ENCODE data around the gene CELSR1. TPM values are rescaled to one million over a fixed set of nuclear protein-coding genes. Genes with fewer than 3 reads are reported as not detected.
A peak's percentile ranks its signal among the peaks of the same experiment; 100 is the strongest.

Gene CELSR1
- 27.9 to 42.7 TPM (median 29.8 TPM) in 3 replicates for total RNA-seq
- long read RNA-seq, full-length matches to known transcripts = 9 of 51 reads
- long read RNA-seq, partial matches to known transcripts = 14 of 51 reads
- long read RNA-seq, other reads (novel, unspliced or antisense) = 28 of 51 reads

- H3K9me3 Mint-ChIP-seq (ENCODE audit: low read depth) = no peaks in the 10 kb centered on the region
- H3K4me3 Mint-ChIP-seq (ENCODE audit: unreplicated experiment) = peak within 1 kb of the TSS; percentile 80
- no peaks in the 10 kb centered on the region for H3K27me3 Mint-ChIP-seq (ENCODE audit: low read depth)
- DNase-seq (ENCODE audit: low spot score) = peak; percentile 82
- peak within 1 kb of the TSS; percentile 91 for H3K27ac Mint-ChIP-seq (ENCODE audit: unreplicated experiment)
- TF ChIP-seq CTCF (IDR thresholded peaks at IDR 0.05) = no peak
- H3K36me3 Mint-ChIP-seq (ENCODE audit: low read depth) = peaks cover 1% of the 10 kb centered on the region
- peaks cover 63% of the 10 kb centered on the region for H3K4me1 Mint-ChIP-seq (ENCODE audit: low read depth)
Observed at GRCh38 chr22:46537225-46537945, at the start of gene CELSR1. Gene CELSR1, minus strand, starts transcription at chr22:46537620. Its CDS starts 450 bp downstream, at chr22:46537170.

- Mint-ChIP-seq H3K9me3 (ENCODE audit: low read depth) (no peaks in the 10 kb centered on the region), H3K36me3 (ENCODE audit: low read depth) (no peaks in the 10 kb centered on the region), H3K4me1 (ENCODE audit: low read depth) (peaks cover 32% of the 10 kb centered on the region), H3K4me3 (ENCODE audit: unreplicated experiment) (no peak overlapping the region), H3K27me3 (ENCODE audit: low read depth) (no peaks in the 10 kb centered on the region), H3K27ac (ENCODE audit: unreplicated experiment) (no peak overlapping the region)
- no peak for DNase-seq (ENCODE audit: low spot score)
- TF ChIP-seq CTCF (IDR thresholded peaks at IDR 0.05) = no peak
Observed at GRCh38 chr22:46587061-46587460, 49.6 kb upstream of the CELSR1 start.

- no peak for TF ChIP-seq CTCF (IDR thresholded peaks at IDR 0.05)
- H3K36me3 Mint-ChIP-seq (ENCODE audit: low read depth) = no peaks in the 10 kb centered on the region
- peaks cover 28% of the 10 kb centered on the region for H3K4me1 Mint-ChIP-seq (ENCODE audit: low read depth)
- peak; percentile 78 for DNase-seq (ENCODE audit: low spot score)
- H3K27ac Mint-ChIP-seq (ENCODE audit: unreplicated experiment) = no peak overlapping the region
- no peaks in the 10 kb centered on the region for H3K27me3 Mint-ChIP-seq (ENCODE audit: low read depth)
- no peak overlapping the region for H3K4me3 Mint-ChIP-seq (ENCODE audit: unreplicated experiment)
- no peaks in the 10 kb centered on the region for H3K9me3 Mint-ChIP-seq (ENCODE audit: low read depth)
Observed at GRCh38 chr22:46586531-46587011, 49.2 kb upstream of the CELSR1 start.

- Mint-ChIP-seq H3K27ac (ENCODE audit: unreplicated experiment) (no peak overlapping the region), H3K36me3 (ENCODE audit: low read depth) (no peaks in the 10 kb centered on the region), H3K4me3 (ENCODE audit: unreplicated experiment) (no peak overlapping the region), H3K27me3 (ENCODE audit: low read depth) (no peaks in the 10 kb centered on the region), H3K9me3 (ENCODE audit: low read depth) (no peaks in the 10 kb centered on the region), H3K4me1 (ENCODE audit: low read depth) (peaks cover 26% of the 10 kb centered on the region)
- DNase-seq (ENCODE audit: low spot score) = no peak
- TF ChIP-seq CTCF (IDR thresholded peaks at IDR 0.05) = no peak
Observed at GRCh38 chr22:46586123-46586519, 48.7 kb upstream of the CELSR1 start.

- Mint-ChIP-seq H3K27me3 (ENCODE audit: low read depth) (no peaks in the 10 kb centered on the region), H3K4me1 (ENCODE audit: low read depth) (peaks cover 22% of the 10 kb centered on the region), H3K36me3 (ENCODE audit: low read depth) (no peaks in the 10 kb centered on the region), H3K4me3 (ENCODE audit: unreplicated experiment) (no peak overlapping the region), H3K9me3 (ENCODE audit: low read depth) (no peaks in the 10 kb centered on the region), H3K27ac (ENCODE audit: unreplicated experiment) (no peak overlapping the region)
- no peak for TF ChIP-seq CTCF (IDR thresholded peaks at IDR 0.05)
- DNase-seq (ENCODE audit: low spot score) = no peak
Observed at GRCh38 chr22:46585340-46586122, 48.1 kb upstream of the CELSR1 start.
